ENCODE data around the gene METTL8.

METTL8 gene

GRCh38 chr2:171412571-171413175 is 21.1 kb downstream of the METTL8 start:
- no peak overlapping the region for H3K4me3 ChIP-seq (ENCODE audit: low read depth, low read length)
- TF ChIP-seq CTCF (IDR thresholded peaks at IDR 0.05; ENCODE audit: low read depth, low read length): no peak
- in situ Hi-C loops (cut with HindIII; ENCODE audit: low sequenced_read_pairs): no loop called here
- no peak for DNase-seq (ENCODE audit: low read depth, low spot score)

GRCh38 chr2:171411791-171412483 is 21.9 kb downstream of the METTL8 start:
- no peak overlapping the region for H3K4me3 ChIP-seq (ENCODE audit: low read depth, low read length)
- peak; percentile 26 for DNase-seq (ENCODE audit: low read depth, low spot score)
- in situ Hi-C loops (cut with HindIII; ENCODE audit: low sequenced_read_pairs): no loop called here
- TF ChIP-seq CTCF (IDR thresholded peaks at IDR 0.05; ENCODE audit: low read depth, low read length): no peak

- TF ChIP-seq CTCF (IDR thresholded peaks at IDR 0.05; ENCODE audit: low read depth, low read length): no peak
- no peak for DNase-seq (ENCODE audit: low read depth, low spot score)
- no peak overlapping the region for H3K4me3 ChIP-seq (ENCODE audit: low read depth, low read length)
- in situ Hi-C loops (cut with HindIII; ENCODE audit: low sequenced_read_pairs): no loop called here
Measured at GRCh38 chr2:171411214-171411613, 22.6 kb downstream of the METTL8 start.

GRCh38 chr2:171410624-171411023 is 23.2 kb downstream of the METTL8 start:
- TF ChIP-seq CTCF (IDR thresholded peaks at IDR 0.05; ENCODE audit: low read depth, low read length): no peak
- H3K4me3 ChIP-seq (ENCODE audit: low read depth, low read length): no peak overlapping the region
- in situ Hi-C loops (cut with HindIII; ENCODE audit: low sequenced_read_pairs): no loop called here
- peak; percentile 14 for DNase-seq (ENCODE audit: low read depth, low spot score)

- H3K4me3 ChIP-seq (ENCODE audit: low read depth, low read length): no peak overlapping the region
- no peak for TF ChIP-seq CTCF (IDR thresholded peaks at IDR 0.05; ENCODE audit: low read depth, low read length)
- peak; percentile 23 for DNase-seq (ENCODE audit: low read depth, low spot score)
- in situ Hi-C loops (cut with HindIII; ENCODE audit: low sequenced_read_pairs): no loop called here
Measured at GRCh38 chr2:171410101-171410500, 23.7 kb downstream of the METTL8 start.

GRCh38 chr2:171409436-171409971 is 24.3 kb downstream of the METTL8 start:
- TF ChIP-seq CTCF (IDR thresholded peaks at IDR 0.05; ENCODE audit: low read depth, low read length): no peak
- DNase-seq (ENCODE audit: low read depth, low spot score): peak; percentile 40
- H3K4me3 ChIP-seq (ENCODE audit: low read depth, low read length): peak overlapping the region; percentile 23
- in situ Hi-C loops (cut with HindIII; ENCODE audit: low sequenced_read_pairs): no loop called here
